Measurements from ENCODE around the gene TOMM34.

GRCh38 chr20:44918761-44919160 is 41.4 kb downstream of the TOMM34 start:
- TF ChIP-seq, protein P1, sequence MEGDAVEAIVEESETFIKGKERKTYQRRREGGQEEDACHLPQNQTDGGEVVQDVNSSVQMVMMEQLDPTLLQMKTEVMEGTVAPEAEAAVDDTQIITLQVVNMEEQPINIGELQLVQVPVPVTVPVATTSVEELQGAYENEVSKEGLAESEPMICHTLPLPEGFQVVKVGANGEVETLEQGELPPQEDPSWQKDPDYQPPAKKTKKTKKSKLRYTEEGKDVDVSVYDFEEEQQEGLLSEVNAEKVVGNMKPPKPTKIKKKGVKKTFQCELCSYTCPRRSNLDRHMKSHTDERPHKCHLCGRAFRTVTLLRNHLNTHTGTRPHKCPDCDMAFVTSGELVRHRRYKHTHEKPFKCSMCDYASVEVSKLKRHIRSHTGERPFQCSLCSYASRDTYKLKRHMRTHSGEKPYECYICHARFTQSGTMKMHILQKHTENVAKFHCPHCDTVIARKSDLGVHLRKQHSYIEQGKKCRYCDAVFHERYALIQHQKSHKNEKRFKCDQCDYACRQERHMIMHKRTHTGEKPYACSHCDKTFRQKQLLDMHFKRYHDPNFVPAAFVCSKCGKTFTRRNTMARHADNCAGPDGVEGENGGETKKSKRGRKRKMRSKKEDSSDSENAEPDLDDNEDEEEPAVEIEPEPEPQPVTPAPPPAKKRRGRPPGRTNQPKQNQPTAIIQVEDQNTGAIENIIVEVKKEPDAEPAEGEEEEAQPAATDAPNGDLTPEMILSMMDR (IDR thresholded peaks at IDR 0.05; ENCODE audit: poor library complexity): no peak
- no peak for TF ChIP-seq EZH2 (IDR thresholded peaks at IDR 0.05; ENCODE audit: borderline replicate concordance)
